ENCODE results near the gene PRKCH. TPM values are rescaled to one million over a fixed set of nuclear protein-coding genes. Genes with fewer than 3 reads are reported as not detected.

The PRKCH gene
- total and polyA plus RNA-seq, 2 of the 13 experiments (the other 11 are each of a cell fraction or from before 2014, with no cell fraction given) = 0.48 to 1.3 TPM

Other genes with a start within 250 kb of the PRKCH start
- gene TMEM30B, start 40.2 kb upstream of the PRKCH start, total RNA-seq (2016; rRNA removed; fragmentation: Illumina TruSeq; extraction: Trizol) = not detected in 2 replicates
- gene TMEM30B, start 40.2 kb upstream of the PRKCH start, polyA plus RNA-seq (2011; rRNA removed) = not detected in 2 replicates